ENCODE measurements around the gene LDHAL6B. TPM values are rescaled to one million over a fixed set of nuclear protein-coding genes. Genes with fewer than 3 reads are reported as not detected.
A peak's percentile ranks its signal among the peaks of the same experiment; 100 is the strongest.
"Not testable (repeated sequence)": the region's sequence is repeated elsewhere in the genome, so short reads cannot be mapped to it uniquely, and the experiment has no call there.

Gene LDHAL6B
- total and polyA plus RNA-seq, 7 donors: 0.06 TPM; not detected in 5

GRCh38 chr15:59159210-59159609 lies 47.4 kb upstream of the LDHAL6B start:
- ATAC-seq (no peak), DNase-seq (no peak)
- Histone ChIP-seq H3K27me3 (ENCODE audit: insufficient read depth in 3 of 3, low read length in 2 of 3) (no peaks in the 10 kb centered on the region), H3K4me3 (no peak overlapping the region), H3K4me1 (no peaks in the 10 kb centered on the region), H3K27ac (no peak overlapping the region), H3K36me3 (ENCODE audit: insufficient read depth in 1 of 2, low read depth in 1 of 2) (peaks cover 5 to 76% of the 10 kb centered on the region in 2 donors), H3K9me3 (no peaks in the 10 kb centered on the region)
- TF ChIP-seq CTCF (IDR thresholded peaks at IDR 0.05): no peak
- 87 to 92% (median 88%) methylated on average over 9 of the region's 9 CpGs for WGBS, 3 donors
- intact Hi-C loops (cut with DNase I): no loop called here

GRCh38 chr15:59160880-59161593 lies 45.6 kb upstream of the LDHAL6B start:
- 86 to 87% (median 86%) methylated on average over 23 of the region's 23 CpGs for WGBS, 3 donors
- no peaks in the 10 kb centered on the region for H3K4me1 ChIP-seq
- H3K9me3 ChIP-seq: no peaks in the 10 kb centered on the region
- DNase-seq: no peak
- H3K27me3 ChIP-seq (ENCODE audit: insufficient read depth in 3 of 3, low read length in 2 of 3): no peaks in the 10 kb centered on the region
- peak; percentile 24 for TF ChIP-seq CTCF (IDR thresholded peaks at IDR 0.05)
- no peak overlapping the region for H3K4me3 ChIP-seq
- intact Hi-C loops (cut with DNase I): no loop called here
- peaks cover 5 to 75% of the 10 kb centered on the region in 2 donors for H3K36me3 ChIP-seq (ENCODE audit: insufficient read depth in 1 of 2, low read depth in 1 of 2)
- H3K27ac ChIP-seq: no peak overlapping the region
- no peak for ATAC-seq

DNA sequence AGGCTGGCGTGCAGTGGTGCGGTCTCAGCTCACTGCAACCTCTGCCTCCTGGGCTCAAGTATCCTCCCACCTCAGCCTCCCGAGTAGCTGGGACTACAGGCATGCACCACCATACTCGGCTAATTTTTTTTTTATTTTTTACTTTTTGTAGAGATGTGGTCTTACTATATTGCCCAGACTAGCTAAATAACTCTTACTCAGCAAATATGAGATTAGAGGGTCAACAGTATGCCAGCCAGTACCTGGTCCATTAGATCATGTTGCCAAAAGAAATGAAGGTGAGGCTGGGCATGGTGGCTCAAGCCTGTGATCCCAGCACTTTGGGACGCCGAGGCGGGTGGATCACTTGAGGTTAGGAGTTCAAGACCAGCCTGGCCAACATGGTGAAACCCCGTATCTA lies 44.6 kb upstream of the LDHAL6B start:
- intact Hi-C loops (cut with DNase I); H3K27me3 ChIP-seq (ENCODE audit: insufficient read depth in 3 of 3, low read length in 2 of 3); H3K4me3 ChIP-seq; H3K9me3 ChIP-seq; ATAC-seq; DNase-seq; H3K27ac ChIP-seq; H3K4me1 ChIP-seq: not testable (repeated sequence)
- H3K36me3 ChIP-seq (ENCODE audit: insufficient read depth in 1 of 2, low read depth in 1 of 2): peaks cover 5 to 65% of the 10 kb centered on the region in 2 donors
- 96 to 98% (median 97%) methylated on average over 8 of the region's 8 CpGs for WGBS, 3 donors

GRCh38 chr15:59165726-59166125 lies 40.9 kb upstream of the LDHAL6B start:
- 82 to 88% (median 84%) methylated on average over 3 of the region's 3 CpGs for WGBS, 3 donors
- Histone ChIP-seq H3K27ac (no peak overlapping the region), H3K36me3 (ENCODE audit: insufficient read depth in 1 of 2, low read depth in 1 of 2) (peaks cover 0 to 37% of the 10 kb centered on the region in 2 donors), H3K9me3 (no peaks in the 10 kb centered on the region), H3K4me3 (no peak overlapping the region), H3K27me3 (ENCODE audit: insufficient read depth in 3 of 3, low read length in 2 of 3) (no peaks in the 10 kb centered on the region), H3K4me1 (no peaks in the 10 kb centered on the region)
- no peak for TF ChIP-seq CTCF (IDR thresholded peaks at IDR 0.05)
- ATAC-seq: no peak
- no peak for DNase-seq
- intact Hi-C loops (cut with DNase I): no loop called here

DNA sequence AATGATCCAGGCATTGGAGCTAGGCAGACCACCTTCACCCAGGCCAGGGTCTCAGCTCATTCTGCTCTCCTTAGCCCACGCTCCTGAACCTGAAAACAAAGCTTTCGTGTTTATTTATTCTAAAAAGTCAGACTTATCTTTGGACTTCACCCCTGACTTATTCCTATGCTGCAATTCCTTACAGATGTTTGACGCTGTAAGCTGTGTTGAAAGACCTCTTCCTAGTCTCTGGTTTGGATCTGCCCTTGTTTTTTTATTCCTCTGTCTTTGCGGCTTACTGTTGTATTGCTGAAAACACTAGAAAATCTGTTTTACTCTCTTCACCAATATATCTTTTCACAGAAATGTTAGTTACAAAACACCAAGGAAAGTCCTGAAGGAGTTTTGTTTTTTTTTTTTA lies 40.5 kb upstream of the LDHAL6B start:
- Histone ChIP-seq H3K4me1 (no peaks in the 10 kb centered on the region), H3K36me3 (ENCODE audit: insufficient read depth in 1 of 2, low read depth in 1 of 2) (peaks cover 0 to 35% of the 10 kb centered on the region in 2 donors), H3K27me3 (ENCODE audit: insufficient read depth in 3 of 3, low read length in 2 of 3) (no peaks in the 10 kb centered on the region), H3K27ac (no peak overlapping the region), H3K9me3 (no peaks in the 10 kb centered on the region), H3K4me3 (no peak overlapping the region)
- no peak for TF ChIP-seq CTCF (IDR thresholded peaks at IDR 0.05)
- intact Hi-C loops (cut with DNase I): no loop called here
- WGBS, 3 donors: 69 to 70% (median 70%) methylated on average over 4 of the region's 4 CpGs
- ATAC-seq (no peak), DNase-seq (no peak)

All from psoas muscle (tissue), 8 donors.